H1 (cell line): ENCODE data around the gene CCNA2. TPM values are rescaled to one million over a fixed set of nuclear protein-coding genes. Genes with fewer than 3 reads are reported as not detected.

Experiments used
- CTCF ChIA-PET: fragments of 300-600 bp; sonication (Branson Sonifier 250); formaldehyde crosslinking; loops from one replicate; lab custom pipeline; 2021; ENCODE audit not compliant: partially characterized antibody; lab: Charles Lee
- POLR2A ChIA-PET: fragments of 300-600 bp; sonication (Branson Sonifier 250); formaldehyde crosslinking; loops from one replicate; lab custom pipeline; 2021; ENCODE audit warnings: inconsistent platforms; ENCODE audit not compliant: partially characterized antibody; lab: Charles Lee
- DNase-seq, 2 experiments: peaks; one replicate each; pipeline versions ENCODE4 v3.0.0 to v3.0.0-alpha.2; 2010 to 2022; ENCODE audit warnings: low spot score in 2 of 2, low read depth in 1 of 2, mixed read lengths in 1 of 2
- FAIRE-seq: peaks from 2 replicates; lab custom pipeline; 2011; peaks lifted over from hg19 to GRCh38; lab: Jason Lieb, UNC
- H2AFZ ChIP-seq: 2 replicates; pipeline ENCODE4 v1.8.1; 2012; ENCODE audit warnings: low read length, inconsistent platforms
- H2AK5ac ChIP-seq: 2 replicates; pipeline ENCODE4 v1.6.1; 2013; ENCODE audit warnings: low read depth, low read length
- H2BK120ac ChIP-seq: replicated peaks from 2 replicates; pipeline ENCODE3; 2013; ENCODE audit warnings: low read depth, low read length, inconsistent platforms
- H2BK12ac ChIP-seq: 2 replicates; pipeline ENCODE4 v1.6.1; 2013; ENCODE audit warnings: low read depth, low read length
- H2BK15ac ChIP-seq: 2 replicates; pipeline ENCODE4 v1.6.1; 2013; ENCODE audit warnings: low read length
- H2BK20ac ChIP-seq: 2 replicates; pipeline ENCODE4 v1.6.1; 2013; ENCODE audit warnings: low read length
- H2BK5ac ChIP-seq: 2 replicates; pipeline ENCODE4 v1.6.1; 2013; ENCODE audit warnings: low read depth, low read length
- H3K14ac ChIP-seq: 2 replicates; pipeline ENCODE4 v1.6.1; 2013; ENCODE audit warnings: inconsistent platforms; ENCODE audit not compliant: insufficient read length
- H3K18ac ChIP-seq: 2 replicates; pipeline ENCODE4 v1.6.1; 2013; ENCODE audit warnings: low read length; ENCODE audit errors: extremely low read depth
- H3K23ac ChIP-seq: 2 replicates; pipeline ENCODE4 v1.6.1; 2013; ENCODE audit warnings: inconsistent platforms; ENCODE audit not compliant: insufficient read length
- H3K23me2 ChIP-seq: 2 replicates; pipeline ENCODE4 v1.6.1; 2013; ENCODE audit warnings: low read depth, low read length
- H3K27ac ChIP-seq: 2 replicates; pipeline ENCODE4 v1.6.1; 2011; ENCODE audit warnings: low read depth, low read length, inconsistent platforms
- H3K27me3 ChIP-seq, 4 experiments: replicated peaks in 1 of 4; 1 replicate in 1 of 4; 2 replicates in 3 of 4; pipeline versions ENCODE4 v1.6.1 to v1.8.1; 2011 to 2013; ENCODE audit warnings: low read length in 3 of 4, mild to moderate bottlenecking in 3 of 4, inconsistent platforms in 2 of 4, mixed read lengths in 2 of 4, moderate library complexity in 1 of 4; ENCODE audit not compliant: control insufficient read depth in 3 of 4, insufficient read depth in 3 of 4; ENCODE audit errors: extremely low read depth in 1 of 4
- H3K36me3 ChIP-seq, 4 experiments: 2 replicates each; pipeline versions ENCODE4 v1.6.1 to v1.8.1; 2011 to 2013; ENCODE audit warnings: mild to moderate bottlenecking in 4 of 4, low read length in 3 of 4, moderate library complexity in 2 of 4, control low read depth in 1 of 4, inconsistent platforms in 1 of 4; ENCODE audit not compliant: insufficient read depth in 4 of 4, control insufficient read depth in 2 of 4
- H3K4ac ChIP-seq: replicated peaks from 2 replicates; pipeline ENCODE3; 2013; ENCODE audit warnings: low read length, low read depth, mixed read lengths, inconsistent platforms; ENCODE audit not compliant: insufficient read length
- H3K4me1 ChIP-seq, 4 experiments: replicated peaks in 1 of 4; 1 replicate in 1 of 4; 2 replicates in 3 of 4; pipeline versions ENCODE4 v1.6.1 to v1.8.1; 2011 to 2013; ENCODE audit warnings: low read length in 3 of 4, inconsistent platforms in 2 of 4, mixed read lengths in 1 of 4; ENCODE audit not compliant: insufficient read depth in 4 of 4, control insufficient read depth in 3 of 4
- H3K4me2 ChIP-seq, 2 experiments: 2 replicates each; pipeline versions ENCODE4 v1.6.1 to v1.8.1; 2011 to 2013; ENCODE audit warnings: low read depth in 2 of 2, low read length in 2 of 2, control low read depth in 1 of 2, inconsistent platforms in 1 of 2, mild to moderate bottlenecking in 1 of 2; ENCODE audit not compliant: insufficient read depth in 1 of 2
- H3K4me3 ChIP-seq, 4 experiments: fragments of 200-600, 300-600 bp in 1 of 4; sonication (generic), shearing (Covaris generic), sonication (Bioruptor Twin) in 1 of 4; 2 replicates each; pipeline versions ENCODE4 v1.5.1 to v1.8.1; 2011 to 2016; ENCODE audit warnings: low read length in 4 of 4, low read depth in 3 of 4, control low read depth in 2 of 4, inconsistent platforms in 2 of 4, mild to moderate bottlenecking in 2 of 4, mixed read lengths in 1 of 4, moderate library complexity in 1 of 4; ENCODE audit not compliant: insufficient read depth in 2 of 4; ENCODE audit errors: extremely low read depth in 1 of 4
- H3K56ac ChIP-seq: replicated peaks from 2 replicates; pipeline ENCODE3; 2013; ENCODE audit warnings: low read depth, mild to moderate bottlenecking, mixed read lengths, low read length, inconsistent platforms; ENCODE audit not compliant: insufficient read length
- H3K79me1 ChIP-seq: 2 replicates; pipeline ENCODE4 v1.6.1; 2013; ENCODE audit warnings: low read depth, low read length, control low read depth
- H3K79me2 ChIP-seq, 2 experiments: 2 replicates each; pipeline versions ENCODE4 v1.6.1 to v1.8.1; 2012 to 2013; ENCODE audit warnings: low read length in 2 of 2, mild to moderate bottlenecking in 2 of 2, inconsistent platforms in 1 of 2; ENCODE audit not compliant: insufficient read depth in 2 of 2, control insufficient read depth in 1 of 2
- H3K9ac ChIP-seq, 4 experiments: replicated peaks in 1 of 4; 1 replicate in 1 of 4; 2 replicates in 3 of 4; pipeline versions ENCODE4 v1.6.1 to v1.8.1; 2011 to 2013; ENCODE audit warnings: low read depth in 3 of 4, low read length in 3 of 4, control low read depth in 2 of 4, mild to moderate bottlenecking in 2 of 4, moderate library complexity in 2 of 4, inconsistent platforms in 1 of 4; ENCODE audit errors: extremely low read depth in 1 of 4
- H3K9me3 ChIP-seq, 2 experiments: 2 replicates each; pipeline versions ENCODE4 v1.6.1 to v1.8.1; 2012 to 2013; ENCODE audit warnings: mild to moderate bottlenecking in 2 of 2, moderate library complexity in 2 of 2, control low read depth in 1 of 2, inconsistent platforms in 1 of 2, low read depth in 1 of 2, low read length in 1 of 2, mixed read lengths in 1 of 2; ENCODE audit not compliant: insufficient read depth in 2 of 2
- H4K20me1 ChIP-seq, 2 experiments: replicated peaks in 1 of 2; 2 replicates each; pipeline versions ENCODE3 to v1.8.1; 2011 to 2013; ENCODE audit warnings: inconsistent platforms in 2 of 2, low read length in 2 of 2, mild to moderate bottlenecking in 1 of 2; ENCODE audit not compliant: insufficient read depth in 2 of 2, control insufficient read depth in 1 of 2
- H4K5ac ChIP-seq: 2 replicates; pipeline ENCODE4 v1.6.1; 2013; ENCODE audit warnings: low read length, low read depth, mixed read lengths, inconsistent platforms; ENCODE audit not compliant: insufficient read length
- H4K8ac ChIP-seq: 2 replicates; pipeline ENCODE4 v1.8.0; 2013; ENCODE audit warnings: mild to moderate bottlenecking, moderate library complexity, low read length, inconsistent platforms; ENCODE audit not compliant: insufficient read depth; ENCODE audit errors: extremely low read depth
- H4K91ac ChIP-seq: replicated peaks from 2 replicates; pipeline ENCODE3; 2013; ENCODE audit warnings: low read length, mixed read lengths, inconsistent platforms; ENCODE audit not compliant: insufficient read length
- BACH1 ChIP-seq: IDR thresholded peaks from 2 replicates; pipeline ENCODE4 v1.6.1; 2012; ENCODE audit warnings: low read length, improper control_type of control experiment
- CEBPB ChIP-seq: IDR thresholded peaks from 2 replicates; pipeline ENCODE4 v1.6.1; 2012; ENCODE audit warnings: low read depth, low read length
- CHD1 ChIP-seq: IDR thresholded peaks from 2 replicates; pipeline ENCODE4 v1.6.1; 2012; ENCODE audit warnings: low read depth, low read length, improper control_type of control experiment
- CHD2 ChIP-seq: IDR thresholded peaks from 2 replicates; pipeline ENCODE4 v1.6.1; 2012; ENCODE audit warnings: low read length, improper control_type of control experiment
- EP300 ChIP-seq, 2 experiments: IDR thresholded peaks; 1 replicate in 1 of 2; 2 replicates in 1 of 2; pipeline ENCODE4 v1.6.1; 2011 to 2012; ENCODE audit warnings: low read depth in 2 of 2, low read length in 2 of 2, mild to moderate bottlenecking in 2 of 2, borderline replicate concordance in 1 of 2, inconsistent platforms in 1 of 2, moderate library complexity in 1 of 2
- PHF8 ChIP-seq: fragments of 200-600 bp; sonication (generic); conservative IDR thresholded peaks from 2 replicates; pipeline ENCODE4 v1.7.1; 2012; ENCODE audit warnings: low read depth, mild to moderate bottlenecking, inconsistent platforms, low read length, moderate library complexity
- RAD21 ChIP-seq, 2 experiments: IDR thresholded peaks in 1 of 2; conservative IDR thresholded peaks in 1 of 2; 2 replicates each; pipeline ENCODE4 v1.6.1; 2011; ENCODE audit warnings: low read depth in 2 of 2, low read length in 2 of 2, improper control_type of control experiment in 1 of 2, inconsistent platforms in 1 of 2, mild to moderate bottlenecking in 1 of 2, moderate library complexity in 1 of 2
- RFX5 ChIP-seq: IDR thresholded peaks from 2 replicates; pipeline ENCODE4 v1.6.1; 2011; ENCODE audit warnings: low read depth, low read length, improper control_type of control experiment, borderline replicate concordance
- SIX5 ChIP-seq: IDR thresholded peaks from 2 replicates; pipeline ENCODE4 v1.6.1; 2011; ENCODE audit warnings: mild to moderate bottlenecking, low read depth, low read length
- SP4 ChIP-seq: IDR thresholded peaks from 2 replicates; pipeline ENCODE4 v1.6.1; 2012; ENCODE audit warnings: low read length, inconsistent platforms
- SUZ12 ChIP-seq: fragments of 200-600 bp; sonication (generic); IDR thresholded peaks from 2 replicates; pipeline ENCODE4 v1.6.1; 2012; ENCODE audit warnings: mild to moderate bottlenecking, inconsistent platforms, low read length, moderate library complexity, mixed read lengths
- TAF1 ChIP-seq: IDR thresholded peaks from 2 replicates; pipeline ENCODE4 v1.6.1; 2011; ENCODE audit warnings: mild to moderate bottlenecking, low read depth, low read length
- TAF7 ChIP-seq: optimal IDR thresholded peaks from 2 replicates; pipeline ENCODE3; 2011; ENCODE audit warnings: low read depth, mild to moderate bottlenecking, inconsistent platforms, low read length, moderate library complexity, borderline replicate concordance
- TBP ChIP-seq: IDR thresholded peaks from 2 replicates; pipeline ENCODE4 v1.6.1; 2011; ENCODE audit warnings: low read depth, low read length, improper control_type of control experiment
- WGBS, 2 experiments: shearing (Covaris generic) in 1 of 2; methylation state at CpG; one replicate each; pipeline versions ENCODE4 v1.1.6 to v1.1.7; 2013 to 2015; ENCODE audit warnings: low lambda C conversion rate in 2 of 2, mixed read lengths in 2 of 2, inconsistent platforms in 1 of 2, low coverage in 1 of 2, missing lambda C conversion rate in 1 of 2; ENCODE audit not compliant: insufficient replicate concordance in 2 of 2, insufficient coverage in 1 of 2, insufficient read length in 1 of 2; ENCODE audit errors: extremely low coverage in 1 of 2, missing lambda C conversion rate in 1 of 2; 5-methylcytosine and 5-hydroxymethylcytosine counted together
- polyA plus RNA-seq, 7 experiments: library from polyadenylated mRNA; depleted of rRNA in 3 of 7; stranded (reverse) in 5 of 7; unstranded in 2 of 7; fragments of >200 nt in 5 of 7; fragments of 200-250 nt in 2 of 7; gene quantifications; 1 replicate in 5 of 7; 2 replicates in 1 of 7; 4 replicates in 1 of 7; pipeline versions ENCODE4 v1.2.1 to v1.2.3, GENCODE V29; 2011 to 2013; ENCODE audit warnings: missing spikeins in 2 of 7, mixed read lengths in 2 of 7
- total RNA-seq: library from RNA; stranded (reverse); fragmentation: NEBNext Ultra II Directional; extraction: Animal tissue kit (Norgen Biotek cat#: 25700); gene quantifications from 2 replicates; pipeline ENCODE4 v1.2.1, GENCODE V29; 2021

The CCNA2 gene
- total and polyA plus RNA-seq, 2 of the 8 experiments (the other 6 are each of a cell fraction or from before 2014, with no cell fraction given): 42.1 to 98.6 TPM

- peaks cover 34 to 87% (median 55%) of the 10 kb centered on the region in 4 experiments for H3K36me3 ChIP-seq
- CTCF ChIA-PET: interaction anchor here (0.7 to 1.3 kb wide), 2 partner anchors 15 to 86 kb away, joined by 3 to 5 read pairs; no protein-coding TSS in a partner anchor
- TF ChIP-seq BACH1 (no peak), SUZ12 (no peak), RAD21 (IDR thresholded peaks at IDR 0.05 in 1 of 2, conservative IDR thresholded peaks at IDR 0.05 in 1 of 2; ENCODE audit: low read depth in 2 of 2, low read length in 2 of 2) (no peak), EP300 (IDR thresholded peaks at IDR 0.05; ENCODE audit: borderline replicate concordance in 1 of 2, low read depth in 2 of 2, low read length in 2 of 2) (no peak), PHF8 (no peak), SP4 (no peak), TAF7 (no peak), CHD1 (no peak), SIX5 (no peak), TBP (no peak), CHD2 (no peak), RFX5 (no peak), TAF1 (no peak), CEBPB (no peak)
Observed at GRCh38 chr4:121818215-121818614, 5.5 kb downstream of the CCNA2 start.

More at GRCh38 chr4:121818215-121818614, 5.5 kb downstream of the CCNA2 start:
- H4K5ac ChIP-seq: no peak overlapping the region
- POLR2A ChIA-PET: interaction anchor here (0.8 to 12.6 kb wide), 4 partner anchors 12 to 55 kb away, joined by 3 to 246 read pairs (median 3); partner anchors contain the start of gene EXOSC9
- no peak overlapping the region for H2BK5ac ChIP-seq
- H2BK12ac ChIP-seq: no peak overlapping the region
- no peak overlapping the region for H3K23ac ChIP-seq
- WGBS, 2 experiments: 40% methylated on average over 1 of the region's 1 CpG; no CpG with 5 or more reads in 1 of the 2 experiments
- no peak overlapping the region for H3K27ac ChIP-seq
- no peak overlapping the region for H3K4me3 ChIP-seq
- no peaks in the 10 kb centered on the region for H3K27me3 ChIP-seq
- no peak overlapping the region for H2BK20ac ChIP-seq
- no peaks in the 10 kb centered on the region; a peak in 2 of 7 replicates for H3K4me1 ChIP-seq
- H2AFZ ChIP-seq: no peak overlapping the region
- no peak overlapping the region for H3K18ac ChIP-seq
- H4K8ac ChIP-seq: no peak overlapping the region
- no peak overlapping the region for H3K9ac ChIP-seq
- H3K9me3 ChIP-seq: no peaks in the 10 kb centered on the region
- no peaks in the 10 kb centered on the region for H3K23me2 ChIP-seq
- peaks cover 5 to 25% of the 10 kb centered on the region in 2 experiments; a peak in 3 of 4 replicates for H3K79me2 ChIP-seq
- no peak overlapping the region for H3K4ac ChIP-seq
- no peak overlapping the region for H3K4me2 ChIP-seq
- no peaks in the 10 kb centered on the region; the same call in 1 of the 2 replicates for H3K79me1 ChIP-seq
- no peak overlapping the region for H2BK120ac ChIP-seq
- DNase-seq (no peak), FAIRE-seq (no peak)
- no peak overlapping the region for H3K14ac ChIP-seq
- no peak overlapping the region for H2BK15ac ChIP-seq
- no peak overlapping the region for H2AK5ac ChIP-seq
- H4K20me1 ChIP-seq: no peaks in the 10 kb centered on the region
- H4K91ac ChIP-seq: no peak overlapping the region
- H3K56ac ChIP-seq: no peak overlapping the region
